HL-60 (cell line): Measurements from ENCODE around the gene MCF2L2.

Experiments
- DNase-seq, 2 experiments: peaks; one replicate each; pipeline ENCODE4 v3.0.0-alpha.2; 2010 to 2020; ENCODE audit warnings: low read depth in 1 of 2, low spot score in 1 of 2
- H3K27ac ChIP-seq: fragments of 250-450 bp; sonication (Bioruptor Pico); replicated peaks from 2 replicates; pipeline ENCODE4 v1.5.1; 2020; ENCODE audit warnings: mild to moderate bottlenecking, moderate library complexity
- H3K27me3 ChIP-seq: fragments of 250-450 bp; sonication (Bioruptor Pico); 2 replicates; pipeline ENCODE4 v1.5.1; 2021; ENCODE audit warnings: mild to moderate bottlenecking, moderate library complexity; ENCODE audit not compliant: insufficient read depth, poor library complexity, severe bottlenecking
- H3K4me3 ChIP-seq: replicated peaks from 2 replicates; pipeline ENCODE4 v1.5.1; 2011; ENCODE audit warnings: mild to moderate bottlenecking, control low read depth, low read length; ENCODE audit not compliant: insufficient read depth
- GABPA ChIP-seq: IDR thresholded peaks from 2 replicates; pipeline ENCODE4 v1.6.1; 2012; ENCODE audit warnings: low read depth
- POLR2AphosphoS5 ChIP-seq: IDR thresholded peaks from 2 replicates; pipeline ENCODE4 v1.6.1; 2012; ENCODE audit warnings: low read depth
- SPI1 ChIP-seq: IDR thresholded peaks from 2 replicates; pipeline ENCODE4 v1.6.1; 2012; ENCODE audit warnings: low read depth, mild to moderate bottlenecking, borderline replicate concordance
- TF ChIP-seq, protein P1 (sequence below): IDR thresholded peaks from one replicate; pipeline ENCODE4 v1.5.1; 2011; ENCODE audit warnings: low read length, control low read depth, inconsistent platforms; ENCODE audit not compliant: insufficient read depth
- TF ChIP-seq, protein P2 (sequence below): IDR thresholded peaks from 2 replicates; pipeline ENCODE4 v1.6.1; 2012; ENCODE audit warnings: low read depth; ENCODE audit not compliant: insufficient replicate concordance

Gene MCF2L2

DNA sequence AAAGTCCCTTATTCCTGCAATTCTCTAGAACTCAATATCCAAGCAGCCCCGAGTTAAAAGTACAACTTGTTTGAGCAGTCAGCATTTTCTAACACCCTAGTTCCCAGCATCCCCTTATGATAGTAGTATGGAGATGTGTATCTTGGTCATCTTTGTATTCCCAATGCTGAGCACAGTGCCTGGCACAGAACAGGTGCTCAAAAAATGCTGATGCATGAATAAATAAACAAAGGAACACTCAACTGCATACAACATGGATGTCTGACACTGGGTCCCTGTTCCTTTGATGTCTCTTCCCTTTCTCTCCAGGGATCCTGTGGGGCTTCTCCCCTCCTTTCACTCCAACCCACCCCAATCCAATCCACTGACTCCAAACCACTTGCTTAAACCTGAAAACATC is 199.2 kb downstream of the MCF2L2 start:
- TF ChIP-seq, protein P1, sequence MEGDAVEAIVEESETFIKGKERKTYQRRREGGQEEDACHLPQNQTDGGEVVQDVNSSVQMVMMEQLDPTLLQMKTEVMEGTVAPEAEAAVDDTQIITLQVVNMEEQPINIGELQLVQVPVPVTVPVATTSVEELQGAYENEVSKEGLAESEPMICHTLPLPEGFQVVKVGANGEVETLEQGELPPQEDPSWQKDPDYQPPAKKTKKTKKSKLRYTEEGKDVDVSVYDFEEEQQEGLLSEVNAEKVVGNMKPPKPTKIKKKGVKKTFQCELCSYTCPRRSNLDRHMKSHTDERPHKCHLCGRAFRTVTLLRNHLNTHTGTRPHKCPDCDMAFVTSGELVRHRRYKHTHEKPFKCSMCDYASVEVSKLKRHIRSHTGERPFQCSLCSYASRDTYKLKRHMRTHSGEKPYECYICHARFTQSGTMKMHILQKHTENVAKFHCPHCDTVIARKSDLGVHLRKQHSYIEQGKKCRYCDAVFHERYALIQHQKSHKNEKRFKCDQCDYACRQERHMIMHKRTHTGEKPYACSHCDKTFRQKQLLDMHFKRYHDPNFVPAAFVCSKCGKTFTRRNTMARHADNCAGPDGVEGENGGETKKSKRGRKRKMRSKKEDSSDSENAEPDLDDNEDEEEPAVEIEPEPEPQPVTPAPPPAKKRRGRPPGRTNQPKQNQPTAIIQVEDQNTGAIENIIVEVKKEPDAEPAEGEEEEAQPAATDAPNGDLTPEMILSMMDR = no peak
- TF ChIP-seq POLR2AphosphoS5 = no peak
- Histone ChIP-seq H3K27me3 (no peaks in the 10 kb centered on the region), H3K4me3 (no peak overlapping the region), H3K27ac (no peak overlapping the region)
- DNase-seq = no peak

DNA sequence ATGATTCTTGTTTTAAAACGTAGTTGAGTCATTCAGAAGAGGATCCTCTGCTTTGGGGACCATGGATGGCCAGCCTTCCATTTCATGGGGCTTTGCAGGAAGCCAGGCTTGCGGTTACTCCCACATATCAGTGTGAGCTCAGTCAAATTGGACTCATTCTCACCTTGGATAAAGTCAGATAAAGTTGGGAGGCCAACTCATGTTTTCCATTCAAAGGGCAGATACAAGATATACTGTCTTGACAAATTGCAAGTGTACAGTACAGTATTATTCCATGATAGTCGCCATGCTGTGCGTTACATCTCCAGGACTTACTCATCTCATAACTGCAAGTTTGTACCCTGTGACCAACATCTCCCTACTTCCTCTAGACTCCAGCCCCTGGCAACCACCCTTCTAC is 200.8 kb downstream of the MCF2L2 start:
- H3K27ac ChIP-seq = no peak overlapping the region
- no peaks in the 10 kb centered on the region for H3K27me3 ChIP-seq
- H3K4me3 ChIP-seq = no peak overlapping the region
- no peak for TF ChIP-seq POLR2AphosphoS5
- no peak for TF ChIP-seq GABPA
- TF ChIP-seq, protein P1 = no peak
- no peak for TF ChIP-seq SPI1
- TF ChIP-seq, protein P2, sequence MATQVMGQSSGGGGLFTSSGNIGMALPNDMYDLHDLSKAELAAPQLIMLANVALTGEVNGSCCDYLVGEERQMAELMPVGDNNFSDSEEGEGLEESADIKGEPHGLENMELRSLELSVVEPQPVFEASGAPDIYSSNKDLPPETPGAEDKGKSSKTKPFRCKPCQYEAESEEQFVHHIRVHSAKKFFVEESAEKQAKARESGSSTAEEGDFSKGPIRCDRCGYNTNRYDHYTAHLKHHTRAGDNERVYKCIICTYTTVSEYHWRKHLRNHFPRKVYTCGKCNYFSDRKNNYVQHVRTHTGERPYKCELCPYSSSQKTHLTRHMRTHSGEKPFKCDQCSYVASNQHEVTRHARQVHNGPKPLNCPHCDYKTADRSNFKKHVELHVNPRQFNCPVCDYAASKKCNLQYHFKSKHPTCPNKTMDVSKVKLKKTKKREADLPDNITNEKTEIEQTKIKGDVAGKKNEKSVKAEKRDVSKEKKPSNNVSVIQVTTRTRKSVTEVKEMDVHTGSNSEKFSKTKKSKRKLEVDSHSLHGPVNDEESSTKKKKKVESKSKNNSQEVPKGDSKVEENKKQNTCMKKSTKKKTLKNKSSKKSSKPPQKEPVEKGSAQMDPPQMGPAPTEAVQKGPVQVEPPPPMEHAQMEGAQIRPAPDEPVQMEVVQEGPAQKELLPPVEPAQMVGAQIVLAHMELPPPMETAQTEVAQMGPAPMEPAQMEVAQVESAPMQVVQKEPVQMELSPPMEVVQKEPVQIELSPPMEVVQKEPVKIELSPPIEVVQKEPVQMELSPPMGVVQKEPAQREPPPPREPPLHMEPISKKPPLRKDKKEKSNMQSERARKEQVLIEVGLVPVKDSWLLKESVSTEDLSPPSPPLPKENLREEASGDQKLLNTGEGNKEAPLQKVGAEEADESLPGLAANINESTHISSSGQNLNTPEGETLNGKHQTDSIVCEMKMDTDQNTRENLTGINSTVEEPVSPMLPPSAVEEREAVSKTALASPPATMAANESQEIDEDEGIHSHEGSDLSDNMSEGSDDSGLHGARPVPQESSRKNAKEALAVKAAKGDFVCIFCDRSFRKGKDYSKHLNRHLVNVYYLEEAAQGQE = no peak
- no peak for DNase-seq

DNA sequence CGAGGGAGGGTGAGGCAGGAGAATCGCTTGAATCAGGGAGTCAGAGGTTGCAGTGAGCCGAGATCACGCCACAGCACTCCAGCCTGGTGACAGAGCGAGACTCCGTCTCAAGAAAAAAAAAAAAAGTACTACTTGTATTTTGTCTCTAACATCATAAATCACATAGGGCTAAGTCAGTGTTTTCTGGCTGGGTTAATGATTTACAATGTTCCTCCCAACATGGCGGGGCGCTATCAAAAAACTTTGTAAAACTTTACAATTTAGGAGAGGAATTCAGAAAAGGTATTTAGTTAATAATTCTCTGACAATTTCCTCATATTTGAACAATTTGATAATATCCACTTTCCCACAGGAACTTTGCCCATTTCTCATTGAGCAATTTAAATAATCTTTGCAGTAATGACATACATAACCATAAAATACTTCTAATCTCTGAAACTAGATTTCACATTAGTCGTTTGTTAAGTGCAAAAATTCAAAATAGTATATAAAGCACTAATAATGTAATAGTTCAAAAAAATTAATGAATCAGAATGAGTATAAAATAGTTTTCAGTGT is 202.0 kb downstream of the MCF2L2 start:
- H3K27me3 ChIP-seq = no peaks in the 10 kb centered on the region
- DNase-seq = no peak
- TF ChIP-seq GABPA (no peak), SPI1 (no peak), POLR2AphosphoS5 (no peak)
- TF ChIP-seq, protein P2 = no peak
- TF ChIP-seq, protein P1 = no peak
- H3K27ac ChIP-seq = no peak overlapping the region
- H3K4me3 ChIP-seq = no peak overlapping the region
